Ecto neural progenitor cell (in vitro differentiated cells): ENCODE results near the gene GDPD2.

ENCODE experiments used
- DNase-seq: peaks from one replicate; pipeline ENCODE4 v3.0.0-alpha.2; 2018; ENCODE audit warnings: low spot score

The GDPD2 gene

DNA sequence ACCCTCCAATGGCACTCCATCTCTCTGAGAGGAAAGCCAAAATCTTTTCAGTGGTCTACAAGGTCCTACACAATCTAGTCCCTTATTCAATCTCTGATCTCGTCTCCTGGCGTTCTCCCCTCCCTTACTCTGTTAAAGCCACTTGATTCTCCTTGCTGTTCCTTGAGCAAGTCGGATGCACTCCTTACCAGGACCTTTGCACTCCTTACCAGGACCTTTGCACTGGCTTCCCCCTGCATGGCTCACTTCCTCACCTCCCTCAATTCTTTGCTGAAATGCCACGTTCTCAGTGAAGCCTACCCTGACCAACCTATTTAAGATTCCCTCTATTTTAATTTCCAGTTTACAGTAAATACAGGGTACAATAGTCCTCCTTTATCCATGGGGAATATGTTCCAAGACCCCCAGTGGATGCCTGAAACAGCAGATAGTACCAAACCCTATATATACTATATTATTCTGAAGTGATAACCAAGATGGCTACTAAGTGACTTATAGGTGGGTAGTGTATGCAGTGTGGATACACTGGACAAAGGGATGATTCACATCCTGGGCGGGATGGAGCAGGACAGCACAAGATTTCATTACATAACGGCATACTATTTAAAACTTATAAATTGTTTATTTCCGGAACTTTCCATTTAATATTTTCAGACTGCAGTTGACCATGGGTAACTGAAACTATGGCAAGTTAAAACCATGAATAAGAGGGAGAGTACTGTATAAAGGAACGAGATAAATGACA, 15.0 kb downstream of the GDPD2 start:
- no peak for DNase-seq

DNA sequence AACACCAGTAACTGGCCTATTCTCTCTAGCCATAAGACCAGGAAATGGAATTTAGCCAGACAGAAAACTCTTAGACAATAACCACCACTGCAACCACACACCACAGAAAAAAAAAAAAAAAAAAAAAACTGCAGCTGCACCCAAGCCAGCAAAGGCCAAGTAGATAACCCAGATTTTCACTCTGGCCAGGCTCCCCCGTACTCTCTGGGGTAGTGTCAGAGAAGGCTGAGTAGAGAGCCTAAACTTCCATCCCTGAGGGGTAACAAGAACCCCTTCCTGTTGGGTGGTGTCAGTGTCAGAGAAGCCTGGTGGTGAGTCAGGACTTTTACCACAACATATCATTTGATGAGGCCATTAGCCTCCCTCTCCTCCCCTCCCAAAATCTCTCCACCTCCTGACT, 15.9 kb downstream of the GDPD2 start:
- DNase-seq = no peak

DNA sequence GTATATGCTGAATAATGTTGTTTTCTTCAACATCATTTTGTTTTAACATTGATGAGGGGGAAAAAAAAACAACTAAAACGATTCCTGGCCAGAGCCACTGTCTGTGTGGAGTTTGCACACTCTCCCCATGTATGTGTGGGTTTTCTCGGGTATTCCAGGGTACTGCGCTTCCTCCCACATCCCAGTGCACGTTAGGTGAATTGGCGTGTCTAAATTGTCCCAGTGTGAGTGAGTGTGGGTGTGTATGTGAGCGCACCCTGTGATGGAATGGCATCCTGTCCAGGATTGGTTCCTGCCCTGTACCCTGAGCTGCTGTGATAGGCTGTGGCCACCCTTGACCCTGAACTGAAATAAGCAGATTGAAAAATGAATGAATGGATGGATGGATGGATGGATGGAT, 19.1 kb downstream of the GDPD2 start:
- DNase-seq = no peak

DNA sequence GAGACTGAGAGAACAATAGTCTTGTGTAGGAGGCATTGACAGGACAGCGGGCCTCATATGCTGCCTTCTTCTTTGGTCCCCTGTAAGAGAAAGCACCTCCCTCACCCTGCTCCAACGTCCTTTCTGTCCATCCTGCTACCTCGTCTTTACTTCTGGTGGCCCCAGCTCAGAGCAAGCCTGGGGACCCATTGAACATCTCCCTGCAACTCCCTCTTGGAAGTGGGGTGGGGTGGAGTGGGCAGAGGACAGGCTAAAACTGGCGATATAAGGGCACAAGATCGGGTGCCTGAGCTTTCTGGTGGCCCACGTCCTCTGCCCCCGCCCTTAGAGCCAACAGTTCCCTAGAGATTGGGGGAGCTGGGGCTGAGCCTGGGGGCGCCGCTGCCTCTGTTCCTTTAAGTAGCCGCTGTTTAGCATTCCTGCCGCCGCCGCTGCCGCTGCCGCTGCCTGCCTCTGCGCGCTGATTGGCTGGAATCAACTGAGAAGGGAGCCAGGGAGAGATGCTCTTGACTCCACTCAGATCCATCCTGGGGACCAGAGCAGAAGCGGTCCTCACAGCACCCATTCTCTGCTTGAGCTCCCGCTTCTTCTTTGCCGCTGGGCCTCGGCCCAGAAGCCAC, 21.3 kb downstream of the GDPD2 start, which contains the start of gene DLG3:
Gene DLG3 (plus strand): TSS at position 510 of the 620 bp plus-strand sequence. CDS start 367 bp downstream, outside the sequence.
- peak; percentile 74 for DNase-seq

DNA sequence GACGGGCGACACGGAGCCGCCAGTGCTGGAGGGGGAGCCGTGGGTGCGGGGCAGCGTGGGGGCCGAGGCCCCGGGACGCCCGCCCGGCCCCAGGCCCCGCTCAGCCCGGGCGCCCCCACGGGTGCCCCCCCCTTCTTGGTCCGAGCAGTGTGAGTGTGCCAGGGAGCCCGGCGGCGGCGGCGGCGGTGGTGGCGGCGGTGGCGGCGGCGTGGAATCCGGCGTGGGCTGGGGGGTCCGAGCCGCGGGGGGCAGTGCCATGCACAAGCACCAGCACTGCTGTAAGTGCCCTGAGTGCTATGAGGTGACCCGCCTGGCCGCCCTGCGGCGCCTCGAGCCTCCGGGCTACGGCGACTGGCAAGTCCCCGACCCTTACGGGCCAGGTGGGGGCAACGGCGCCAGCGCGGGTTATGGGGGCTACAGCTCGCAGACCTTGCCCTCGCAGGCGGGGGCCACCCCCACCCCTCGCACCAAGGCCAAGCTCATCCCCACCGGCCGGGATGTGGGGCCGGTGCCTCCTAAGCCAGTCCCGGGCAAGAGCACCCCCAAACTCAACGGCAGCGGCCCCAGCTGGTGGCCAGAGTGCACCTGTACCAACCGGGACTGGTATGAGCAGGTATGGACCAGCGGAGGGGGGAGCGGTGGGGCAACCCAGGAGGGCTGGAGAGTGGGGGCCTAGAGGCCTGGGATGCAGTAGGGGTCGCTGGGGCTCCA, 22.0 kb downstream of the GDPD2 start:
- DNase-seq = no peak

DNA sequence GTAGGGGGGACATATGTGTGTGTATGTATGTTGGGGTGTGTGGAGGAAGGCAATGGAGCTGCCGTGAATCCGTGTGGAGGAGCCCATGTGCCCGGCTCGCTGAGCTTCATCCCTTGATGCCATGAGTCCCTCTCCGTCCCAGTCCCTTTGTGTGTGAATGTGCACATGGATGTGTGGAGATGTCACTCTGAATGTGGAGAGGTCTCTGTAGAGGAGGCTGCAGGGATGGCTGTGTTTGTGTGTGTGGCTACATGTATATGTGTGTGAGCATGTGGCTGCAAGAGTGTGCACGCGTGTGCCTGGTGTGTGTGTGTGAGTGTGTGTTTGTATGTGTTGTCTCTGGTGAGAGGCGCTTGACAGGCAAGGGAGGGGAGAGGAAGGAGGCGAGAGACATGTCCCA, 22.8 kb downstream of the GDPD2 start:
- DNase-seq = no peak

DNA sequence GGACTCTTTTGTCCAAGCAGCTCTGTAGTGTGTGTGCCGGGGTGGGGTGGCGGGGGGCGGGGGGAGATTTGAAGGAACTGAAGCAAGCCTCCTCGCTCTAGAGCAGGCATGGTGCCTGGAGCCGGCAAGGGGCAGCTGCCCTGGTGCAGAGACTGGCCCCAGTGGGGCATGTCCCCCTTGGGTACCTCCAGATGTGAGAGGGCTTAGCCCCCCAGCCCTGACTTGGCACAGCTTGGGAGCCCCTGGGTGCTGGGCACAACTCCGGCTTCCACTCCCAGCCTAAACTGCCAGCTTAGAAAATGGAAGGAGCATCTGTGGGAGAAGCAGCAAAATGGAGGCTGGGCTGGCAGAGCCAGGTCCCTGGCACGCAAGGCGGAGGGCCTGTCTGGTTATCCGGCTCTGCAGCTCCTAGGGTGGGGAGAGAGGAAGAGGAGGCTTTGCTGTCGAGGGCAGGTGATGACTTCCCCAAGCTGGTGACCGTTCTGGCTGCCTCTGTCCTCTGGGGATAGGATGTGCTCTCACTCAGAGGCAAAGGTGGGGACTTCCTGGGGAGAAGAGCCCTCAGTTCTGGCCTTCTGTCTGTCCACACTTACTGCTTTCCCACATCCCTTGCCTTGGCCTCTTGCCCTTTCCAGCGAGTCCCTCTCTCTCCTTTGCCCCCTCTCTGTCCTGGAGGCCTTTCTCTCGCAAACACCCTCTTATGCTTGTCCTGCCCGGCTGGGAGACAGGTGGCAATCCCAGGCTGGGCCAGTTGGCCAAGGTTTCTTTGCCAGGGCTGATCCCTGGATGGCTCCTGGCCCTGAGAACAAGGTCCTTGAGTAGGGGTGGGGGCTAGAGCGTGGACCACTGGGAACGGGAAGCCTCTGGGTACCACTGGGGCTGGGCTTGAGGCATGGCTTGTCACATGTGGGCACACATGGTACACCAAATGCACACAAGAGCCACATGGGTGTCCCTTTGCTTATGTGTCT, 23.6 kb downstream of the GDPD2 start:
- DNase-seq = no peak

DNA sequence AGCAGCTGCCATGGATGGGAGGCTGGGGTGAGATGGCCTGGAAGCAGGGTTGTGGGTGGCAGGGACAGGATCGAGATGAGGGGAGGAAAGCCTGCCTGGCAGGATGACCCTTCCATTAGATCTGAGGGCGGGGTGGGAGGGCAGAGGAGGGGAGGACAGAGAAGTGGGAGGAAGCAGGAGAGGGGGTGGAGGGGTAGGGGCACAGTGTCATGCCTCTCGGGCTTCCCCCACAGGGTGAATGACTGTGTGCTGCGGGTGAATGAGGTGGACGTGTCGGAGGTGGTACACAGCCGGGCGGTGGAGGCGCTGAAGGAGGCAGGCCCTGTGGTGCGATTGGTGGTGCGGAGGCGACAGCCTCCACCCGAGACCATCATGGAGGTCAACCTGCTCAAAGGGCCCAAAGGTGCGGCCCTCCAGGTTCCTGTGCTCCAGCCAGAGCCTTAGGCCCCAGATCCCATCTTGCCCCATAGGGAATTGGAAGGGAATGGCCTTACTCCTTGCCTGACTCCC, 26.4 kb downstream of the GDPD2 start:
- no peak for DNase-seq

DNA sequence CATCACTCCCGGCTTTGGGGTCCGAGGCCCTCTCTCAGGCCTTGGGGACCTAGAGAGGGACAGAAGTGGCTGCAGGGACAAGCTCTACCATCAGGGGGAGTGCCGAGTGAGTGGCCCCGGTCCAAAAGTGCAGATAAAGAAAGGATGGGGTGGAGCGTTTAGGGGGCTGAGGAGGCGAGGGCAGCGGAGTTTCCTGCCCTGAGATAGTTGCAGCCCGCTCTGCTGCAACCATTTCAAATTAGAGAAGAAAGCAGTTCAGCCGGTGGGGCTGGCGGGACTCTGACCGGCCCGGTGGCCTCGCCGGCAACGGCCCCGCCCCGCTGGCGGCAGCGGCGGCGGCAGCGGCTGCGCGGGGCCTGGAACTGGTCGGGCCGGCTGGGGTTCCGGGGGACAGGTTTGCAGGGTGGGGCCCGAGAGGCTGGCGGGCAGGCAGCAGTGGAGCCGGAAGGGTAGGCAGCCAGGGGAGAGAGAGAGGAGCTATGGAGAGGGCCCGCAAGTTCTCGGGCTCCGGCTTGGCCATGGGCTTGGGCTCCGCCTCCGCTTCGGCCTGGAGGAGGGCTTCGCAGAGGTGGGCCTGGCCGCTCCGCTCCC, 29.1 kb downstream of the GDPD2 start:
- DNase-seq = peak; percentile 68

DNA sequence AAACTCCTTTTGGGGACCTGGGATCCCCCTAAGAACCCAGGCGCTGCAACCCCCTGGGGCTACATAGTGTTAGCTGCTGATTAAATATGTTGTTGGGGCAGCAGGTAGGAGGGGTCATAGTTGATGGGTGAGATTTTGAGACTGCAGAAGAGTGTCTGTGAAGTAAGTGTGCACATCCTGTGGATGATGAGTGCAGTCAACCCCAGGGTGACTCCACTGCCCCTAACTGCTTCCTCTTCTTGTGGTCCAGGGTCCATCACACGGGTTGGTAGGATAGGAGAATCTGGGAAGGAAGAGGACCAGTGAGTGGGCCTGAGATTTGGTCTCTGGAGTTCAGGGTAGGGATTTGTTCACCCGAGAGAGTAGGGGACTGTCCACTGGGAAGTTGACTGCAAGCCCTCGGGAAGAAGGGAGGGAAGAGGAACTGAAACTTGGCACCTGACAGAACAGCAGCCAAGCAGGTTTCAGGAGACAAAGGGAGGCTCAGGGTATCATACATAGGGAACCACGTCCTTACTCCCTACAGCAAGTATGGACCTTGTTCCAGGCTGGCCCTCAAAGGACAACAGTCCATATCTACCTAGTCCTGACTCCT, 30.0 kb downstream of the GDPD2 start:
- DNase-seq = no peak

DNA sequence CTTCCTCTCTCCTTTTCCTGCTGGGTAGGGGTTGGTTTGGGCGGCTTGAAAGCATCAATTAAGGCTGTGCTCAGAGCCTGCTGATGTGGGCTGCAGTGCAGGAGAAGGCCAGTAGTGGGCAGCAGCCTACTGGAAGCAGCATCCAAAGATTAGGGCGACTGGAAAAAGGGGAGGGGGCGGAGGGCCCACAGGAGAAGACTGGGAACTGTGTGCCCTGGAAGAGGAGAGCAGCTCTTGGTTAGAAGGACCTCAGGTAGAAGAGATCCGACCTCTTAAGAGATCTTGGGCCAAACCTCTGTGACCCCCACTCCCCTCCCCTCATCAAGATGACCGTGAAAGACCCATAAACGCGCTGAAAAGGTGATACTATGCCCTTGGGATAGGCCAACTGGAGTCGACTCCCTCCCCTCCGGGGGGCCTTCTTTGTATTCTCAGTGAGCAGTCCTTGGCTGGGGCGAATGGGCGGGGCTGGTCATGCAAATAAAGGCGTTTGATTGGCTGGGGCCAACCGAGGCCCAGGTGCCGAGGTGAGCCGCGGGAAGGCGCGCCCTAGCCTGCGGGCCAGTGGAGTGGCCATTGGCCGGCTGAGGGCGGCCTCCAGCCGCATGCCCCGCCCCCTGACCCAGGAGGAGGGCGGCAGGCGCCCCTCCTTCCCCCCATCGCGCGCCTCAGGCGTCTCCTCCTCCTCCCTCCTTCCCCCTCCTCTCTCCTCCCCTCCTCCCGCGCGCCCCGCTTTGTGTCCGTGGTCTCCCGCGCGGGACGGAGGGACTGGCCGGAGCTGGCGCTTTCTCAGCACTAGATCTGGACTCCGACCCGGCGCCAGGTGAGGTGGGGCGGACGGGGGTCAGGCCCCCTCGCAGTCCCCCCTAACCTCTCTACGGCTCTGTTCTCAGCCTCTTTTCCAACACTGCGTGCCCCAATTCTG, 31.6 kb downstream of the GDPD2 start:
- peak; percentile 90 for DNase-seq

DNA sequence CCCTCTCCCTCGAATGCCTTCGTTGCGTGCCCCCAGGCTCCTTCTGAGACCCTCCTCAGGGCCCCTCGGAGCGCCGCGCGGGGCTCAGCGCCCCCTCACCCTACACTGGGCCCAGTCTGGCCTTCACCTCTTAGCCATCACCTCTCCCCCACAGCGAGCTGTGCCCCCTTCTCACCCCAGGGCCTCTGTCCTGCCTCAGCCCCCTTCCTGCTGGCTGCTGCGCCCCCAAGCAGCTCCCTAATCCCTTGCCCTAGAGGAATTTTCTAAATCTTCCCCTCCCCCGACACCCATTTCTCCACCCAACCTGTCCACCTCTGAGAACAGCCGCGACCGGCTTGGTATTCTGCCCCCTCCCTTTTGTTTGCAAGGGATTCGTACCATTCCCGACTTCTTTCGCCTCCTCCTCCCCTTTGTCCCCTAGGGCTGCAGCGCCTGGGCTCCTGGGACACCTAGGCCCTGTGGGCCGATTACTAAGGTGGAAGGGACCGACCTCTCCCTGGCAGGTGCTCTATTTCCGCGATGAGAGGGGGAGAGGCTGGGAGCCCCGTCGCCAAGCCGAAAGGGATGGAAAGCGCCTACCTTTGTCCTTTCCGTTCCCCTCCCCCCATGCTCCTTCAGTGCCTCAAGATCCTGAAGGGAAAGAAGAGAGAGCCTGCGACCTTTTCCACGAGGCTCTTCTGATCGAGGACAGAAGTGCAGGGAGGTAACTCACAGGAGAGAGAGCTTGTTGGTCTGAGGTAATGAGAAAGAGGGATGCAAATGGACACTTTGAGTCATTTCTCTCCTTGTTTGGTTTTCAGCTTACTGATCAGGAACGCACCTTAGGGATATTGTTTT, 32.5 kb downstream of the GDPD2 start:
- DNase-seq = no peak

DNA sequence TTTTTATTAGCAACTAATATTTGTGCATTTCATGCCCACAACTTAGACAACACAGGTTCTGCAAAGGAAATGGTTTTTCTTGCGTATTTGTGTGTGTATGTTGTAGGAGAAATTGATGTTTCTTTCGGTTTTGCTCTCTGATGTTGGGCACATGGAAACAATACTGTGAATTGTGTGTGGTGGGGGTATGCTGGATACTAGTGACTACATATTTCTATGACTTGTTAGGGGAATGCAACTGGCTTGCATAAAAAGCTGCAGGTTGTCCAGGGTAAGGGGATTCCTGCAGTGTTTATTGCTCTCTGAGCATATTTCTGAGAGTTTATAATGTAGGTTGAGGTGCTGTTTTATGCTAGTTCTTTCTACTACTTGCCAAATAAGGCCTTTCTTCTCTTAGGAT, 33.1 kb downstream of the GDPD2 start:
- no peak for DNase-seq

DNA sequence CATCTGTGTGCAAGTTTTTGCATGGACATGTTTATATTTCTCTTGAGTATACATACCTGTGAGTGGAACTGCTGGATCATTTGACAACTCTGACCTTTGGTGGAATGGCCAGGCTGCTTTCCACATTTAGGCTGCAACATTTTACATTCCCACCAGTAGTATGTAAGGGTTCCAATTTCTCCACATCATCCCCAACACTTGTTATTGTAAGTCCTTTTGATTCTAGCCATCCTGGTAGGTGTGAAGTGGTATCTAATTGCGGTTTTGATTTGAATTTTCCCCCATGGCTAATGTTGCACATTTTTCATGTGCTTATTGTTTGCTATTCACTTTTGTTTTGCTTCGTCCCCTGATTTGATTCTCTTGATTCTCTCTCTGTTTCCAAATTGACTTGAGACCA, 37.9 kb downstream of the GDPD2 start:
- no peak for DNase-seq

DNA sequence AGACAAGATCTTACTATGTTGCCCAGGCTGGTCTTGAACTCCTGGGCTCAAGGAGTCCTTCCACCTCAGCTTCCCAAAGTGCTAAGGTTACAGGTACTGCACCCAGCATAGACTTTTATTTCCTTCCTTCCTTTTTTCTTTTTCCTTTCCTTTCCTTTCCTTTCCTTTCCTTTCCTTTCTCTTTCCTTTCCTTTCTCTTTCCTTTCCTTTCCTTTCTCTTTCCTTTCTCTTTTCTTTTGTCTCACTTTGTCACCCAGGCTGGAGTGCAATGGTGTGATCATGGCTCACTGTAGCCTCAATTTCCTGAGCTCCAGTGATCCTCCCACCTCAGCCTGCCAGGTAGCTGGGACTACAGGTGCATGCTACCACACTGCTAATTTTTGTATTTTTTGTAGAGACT, 40.9 kb downstream of the GDPD2 start:
- no peak for DNase-seq

DNA sequence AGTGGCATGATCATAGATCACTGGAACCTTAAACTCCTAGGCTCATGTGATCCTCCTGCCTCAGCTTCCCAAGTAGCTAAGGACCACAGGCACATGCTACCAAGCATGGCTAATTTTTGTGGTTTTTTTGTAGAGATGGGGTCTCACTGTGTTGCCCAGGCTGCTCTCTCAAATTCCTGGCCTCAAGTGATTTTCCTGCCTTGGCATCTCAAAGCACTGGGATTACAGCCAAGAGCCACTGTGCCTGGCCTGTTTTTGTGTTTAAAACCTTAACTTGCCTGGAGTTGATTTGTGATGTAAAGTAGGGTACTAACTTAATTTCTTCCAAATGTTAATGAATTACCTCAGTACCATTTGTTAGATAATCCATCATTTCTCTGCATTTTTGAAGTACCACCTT, 43.9 kb downstream of the GDPD2 start:
- DNase-seq = no peak

DNA sequence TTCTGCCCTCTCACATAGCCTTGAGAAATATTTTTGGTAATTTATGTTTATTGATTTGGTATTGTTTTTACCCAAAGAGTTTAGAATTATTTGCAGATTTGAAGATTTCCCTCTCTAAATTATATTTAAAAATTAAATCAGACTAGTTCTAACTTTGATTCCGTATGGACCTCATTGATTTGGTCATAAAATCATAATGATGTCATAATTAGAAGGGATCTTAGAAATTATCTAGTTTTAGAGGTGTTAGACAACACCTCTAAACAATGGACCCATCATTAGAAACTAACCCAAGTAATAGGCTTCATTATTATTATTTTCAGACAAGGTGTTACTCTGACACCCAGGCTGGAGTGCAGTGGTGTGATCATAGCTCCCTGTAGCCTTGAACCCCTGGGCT, 45.6 kb downstream of the GDPD2 start:
- no peak for DNase-seq

DNA sequence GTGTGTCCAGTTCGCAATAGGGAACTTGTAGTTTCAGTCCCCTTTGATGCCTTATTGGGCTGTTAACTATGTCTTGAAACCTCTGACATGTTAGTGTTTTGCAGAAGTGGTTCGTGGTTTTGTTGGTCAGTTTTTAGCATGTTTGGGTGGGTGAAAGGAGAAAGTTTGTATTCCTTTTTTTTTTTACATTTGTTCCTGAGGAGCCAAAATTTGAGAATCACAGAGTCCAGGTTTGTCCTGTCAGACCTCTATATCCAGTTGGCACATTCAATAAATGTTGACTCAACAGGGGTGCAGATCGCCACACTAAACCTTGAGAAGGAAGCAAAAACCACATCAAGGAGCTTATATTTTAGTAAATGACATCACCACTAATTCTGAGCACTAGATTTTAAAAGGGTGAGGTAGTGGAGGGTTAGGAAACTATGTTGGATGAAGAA, 47.8 kb downstream of the GDPD2 start:
- no peak for DNase-seq
